SK-N-SH treated with all-trans-retinoic acid at 6 μM for 48 hours (cell line): ENCODE measurements around the gene NBEA.

ENCODE experiments used
- CSDC2 ChIP-seq: fragments of 250-450 bp; sonication (Bioruptor Pico); IDR thresholded peaks from 2 replicates; pipeline ENCODE4 v1.5.0; 2020; ENCODE audit warnings: mild to moderate bottlenecking, moderate library complexity
- ESRRG ChIP-seq: fragments of 250-450 bp; sonication (Bioruptor Pico); IDR thresholded peaks from 2 replicates; pipeline ENCODE4 v1.6.1; 2021; ENCODE audit warnings: mild to moderate bottlenecking
- GLIS3 ChIP-seq: fragments of 250-450 bp; sonication (Bioruptor Pico); IDR thresholded peaks from 2 replicates; pipeline ENCODE4 v1.5.0; 2020; ENCODE audit warnings: mild to moderate bottlenecking, moderate library complexity
- ISL1 ChIP-seq: fragments of 250-450 bp; sonication (Bioruptor Pico); IDR thresholded peaks from 2 replicates; pipeline ENCODE4 v2.1.2; 2022; ENCODE audit warnings: mild to moderate bottlenecking, moderate library complexity
- PPARA ChIP-seq: fragments of 250-450 bp; sonication (Bioruptor Pico); IDR thresholded peaks from 2 replicates; pipeline ENCODE4 v1.5.0; 2020; ENCODE audit warnings: mild to moderate bottlenecking, borderline replicate concordance
- TCF4 ChIP-seq: fragments of 250-450 bp; sonication (Bioruptor Pico); IDR thresholded peaks from 2 replicates; pipeline ENCODE4 v1.8.0; 2021; ENCODE audit warnings: mild to moderate bottlenecking, moderate library complexity, borderline replicate concordance
- TSHZ2 ChIP-seq: fragments of 250-450 bp; sonication (Bioruptor Pico); IDR thresholded peaks from 2 replicates; pipeline ENCODE4 v1.5.0; 2020; ENCODE audit warnings: mild to moderate bottlenecking, moderate library complexity
- ZC3H10 ChIP-seq: fragments of 250-450 bp; sonication (Bioruptor Pico); IDR thresholded peaks from 2 replicates; pipeline ENCODE4 v1.5.1; 2021; ENCODE audit warnings: mild to moderate bottlenecking, moderate library complexity
- ZFP3 ChIP-seq: fragments of 250-450 bp; sonication (Bioruptor Pico); IDR thresholded peaks from 2 replicates; pipeline ENCODE4 v1.5.0; 2020; ENCODE audit warnings: mild to moderate bottlenecking, moderate library complexity
- ZNF565 ChIP-seq: fragments of 450-650 bp; formaldehyde crosslinking; conservative IDR thresholded peaks from 2 replicates; pipeline ENCODE4 v1.5.0; 2020; ENCODE audit warnings: low read depth, mild to moderate bottlenecking, moderate library complexity
- ZNF70 ChIP-seq: fragments of 450-650 bp; formaldehyde crosslinking; IDR thresholded peaks from 2 replicates; pipeline ENCODE4 v1.5.0; 2020; ENCODE audit warnings: mild to moderate bottlenecking, moderate library complexity
- TF ChIP-seq, protein P1 (sequence below): fragments of 250-450 bp; sonication (Bioruptor Pico); IDR thresholded peaks from 2 replicates; pipeline ENCODE4 v1.5.1; 2020; ENCODE audit warnings: low read depth, mild to moderate bottlenecking, moderate library complexity
- TF ChIP-seq, protein P2 (sequence below): fragments of 250-450 bp; sonication (Bioruptor Pico); IDR thresholded peaks from 2 replicates; pipeline ENCODE4 v1.8.0; 2020; ENCODE audit warnings: mild to moderate bottlenecking, moderate library complexity, borderline replicate concordance

DNA sequence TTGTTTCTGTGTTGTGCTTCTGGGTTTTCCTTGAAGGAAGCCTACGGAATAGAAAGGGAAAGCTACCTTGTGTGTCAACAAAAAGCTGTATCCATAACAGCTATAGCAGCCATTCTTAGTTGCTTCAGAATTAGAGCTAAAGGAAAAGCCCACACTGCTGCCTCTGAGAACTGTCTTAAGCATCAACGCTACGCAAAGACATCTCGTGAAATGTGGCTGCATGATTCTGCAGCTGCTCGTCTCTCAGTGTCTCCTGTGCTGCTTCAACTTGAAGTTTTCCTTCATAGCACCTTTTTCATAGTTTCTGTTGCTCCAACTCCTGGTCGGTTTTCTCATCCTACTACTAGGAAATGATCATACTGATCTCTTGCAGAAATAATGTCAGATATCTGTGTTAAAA is 675.4 kb downstream of the NBEA start:
- TF ChIP-seq ESRRG (no peak), ZC3H10 (CRISPR knock-in tag) (no peak), ZFP3 (CRISPR knock-in tag) (no peak), PPARA (CRISPR knock-in tag) (no peak), TSHZ2 (CRISPR knock-in tag) (no peak), CSDC2 (CRISPR knock-in tag) (no peak), TCF4 (CRISPR knock-in tag) (no peak), GLIS3 (CRISPR knock-in tag) (no peak), ZNF565 (no peak), ZNF70 (CRISPR knock-in tag) (no peak), ISL1 (CRISPR knock-in tag) (no peak)
- TF ChIP-seq, protein P1, sequence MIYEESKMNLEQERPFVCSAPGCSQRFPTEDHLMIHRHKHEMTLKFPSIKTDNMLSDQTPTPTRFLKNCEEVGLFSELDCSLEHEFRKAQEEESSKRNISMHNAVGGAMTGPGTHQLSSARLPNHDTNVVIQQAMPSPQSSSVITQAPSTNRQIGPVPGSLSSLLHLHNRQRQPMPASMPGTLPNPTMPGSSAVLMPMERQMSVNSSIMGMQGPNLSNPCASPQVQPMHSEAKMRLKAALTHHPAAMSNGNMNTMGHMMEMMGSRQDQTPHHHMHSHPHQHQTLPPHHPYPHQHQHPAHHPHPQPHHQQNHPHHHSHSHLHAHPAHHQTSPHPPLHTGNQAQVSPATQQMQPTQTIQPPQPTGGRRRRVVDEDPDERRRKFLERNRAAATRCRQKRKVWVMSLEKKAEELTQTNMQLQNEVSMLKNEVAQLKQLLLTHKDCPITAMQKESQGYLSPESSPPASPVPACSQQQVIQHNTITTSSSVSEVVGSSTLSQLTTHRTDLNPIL (CRISPR knock-in tag) = no peak
- TF ChIP-seq, protein P2, sequence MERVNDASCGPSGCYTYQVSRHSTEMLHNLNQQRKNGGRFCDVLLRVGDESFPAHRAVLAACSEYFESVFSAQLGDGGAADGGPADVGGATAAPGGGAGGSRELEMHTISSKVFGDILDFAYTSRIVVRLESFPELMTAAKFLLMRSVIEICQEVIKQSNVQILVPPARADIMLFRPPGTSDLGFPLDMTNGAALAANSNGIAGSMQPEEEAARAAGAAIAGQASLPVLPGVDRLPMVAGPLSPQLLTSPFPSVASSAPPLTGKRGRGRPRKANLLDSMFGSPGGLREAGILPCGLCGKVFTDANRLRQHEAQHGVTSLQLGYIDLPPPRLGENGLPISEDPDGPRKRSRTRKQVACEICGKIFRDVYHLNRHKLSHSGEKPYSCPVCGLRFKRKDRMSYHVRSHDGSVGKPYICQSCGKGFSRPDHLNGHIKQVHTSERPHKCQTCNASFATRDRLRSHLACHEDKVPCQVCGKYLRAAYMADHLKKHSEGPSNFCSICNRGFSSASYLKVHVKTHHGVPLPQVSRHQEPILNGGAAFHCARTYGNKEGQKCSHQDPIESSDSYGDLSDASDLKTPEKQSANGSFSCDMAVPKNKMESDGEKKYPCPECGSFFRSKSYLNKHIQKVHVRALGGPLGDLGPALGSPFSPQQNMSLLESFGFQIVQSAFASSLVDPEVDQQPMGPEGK (CRISPR knock-in tag) = no peak
